ENCODE data around the gene XAGE3.
"Not testable (repeated sequence)": the region's sequence is repeated elsewhere in the genome, so short reads cannot be mapped to it uniquely, and the experiment has no call there.

DNA sequence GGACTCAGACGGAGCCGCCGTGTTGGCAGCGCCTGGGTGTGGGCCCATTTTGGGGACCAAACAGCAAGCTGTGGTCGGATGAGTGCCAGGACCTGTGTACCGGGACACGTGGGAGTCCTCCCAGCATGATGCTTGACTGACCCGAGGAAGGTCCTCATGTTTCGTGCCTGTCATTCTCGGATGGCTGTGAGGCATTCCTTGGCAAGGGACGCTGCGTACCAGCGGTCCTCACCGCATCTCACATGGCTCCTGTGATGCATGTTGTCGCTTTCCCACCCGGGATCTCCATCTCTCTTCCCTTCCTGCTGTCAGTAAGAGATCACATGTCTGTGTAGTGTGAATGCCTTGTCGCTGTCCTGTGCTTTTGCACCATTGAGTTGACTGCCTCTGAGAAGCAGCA lies 40.0 kb upstream of the XAGE3 start:
- TF ChIP-seq, protein P1, sequence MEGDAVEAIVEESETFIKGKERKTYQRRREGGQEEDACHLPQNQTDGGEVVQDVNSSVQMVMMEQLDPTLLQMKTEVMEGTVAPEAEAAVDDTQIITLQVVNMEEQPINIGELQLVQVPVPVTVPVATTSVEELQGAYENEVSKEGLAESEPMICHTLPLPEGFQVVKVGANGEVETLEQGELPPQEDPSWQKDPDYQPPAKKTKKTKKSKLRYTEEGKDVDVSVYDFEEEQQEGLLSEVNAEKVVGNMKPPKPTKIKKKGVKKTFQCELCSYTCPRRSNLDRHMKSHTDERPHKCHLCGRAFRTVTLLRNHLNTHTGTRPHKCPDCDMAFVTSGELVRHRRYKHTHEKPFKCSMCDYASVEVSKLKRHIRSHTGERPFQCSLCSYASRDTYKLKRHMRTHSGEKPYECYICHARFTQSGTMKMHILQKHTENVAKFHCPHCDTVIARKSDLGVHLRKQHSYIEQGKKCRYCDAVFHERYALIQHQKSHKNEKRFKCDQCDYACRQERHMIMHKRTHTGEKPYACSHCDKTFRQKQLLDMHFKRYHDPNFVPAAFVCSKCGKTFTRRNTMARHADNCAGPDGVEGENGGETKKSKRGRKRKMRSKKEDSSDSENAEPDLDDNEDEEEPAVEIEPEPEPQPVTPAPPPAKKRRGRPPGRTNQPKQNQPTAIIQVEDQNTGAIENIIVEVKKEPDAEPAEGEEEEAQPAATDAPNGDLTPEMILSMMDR (conservative IDR thresholded peaks at IDR 0.05; ENCODE audit: low read depth, low read length): not testable (repeated sequence)
- not testable (repeated sequence) for TF ChIP-seq EZH2 (IDR thresholded peaks at IDR 0.05; ENCODE audit: low read length, unreplicated experiment); EZH2phosphoT487 (IDR thresholded peaks at IDR 0.05; ENCODE audit: borderline replicate concordance, low read length)
